ENCODE measurements around the gene IGF2.
"Not testable (repeated sequence)": the region's sequence is repeated elsewhere in the genome, so short reads cannot be mapped to it uniquely, and the experiment has no call there.

The IGF2 gene

DNA sequence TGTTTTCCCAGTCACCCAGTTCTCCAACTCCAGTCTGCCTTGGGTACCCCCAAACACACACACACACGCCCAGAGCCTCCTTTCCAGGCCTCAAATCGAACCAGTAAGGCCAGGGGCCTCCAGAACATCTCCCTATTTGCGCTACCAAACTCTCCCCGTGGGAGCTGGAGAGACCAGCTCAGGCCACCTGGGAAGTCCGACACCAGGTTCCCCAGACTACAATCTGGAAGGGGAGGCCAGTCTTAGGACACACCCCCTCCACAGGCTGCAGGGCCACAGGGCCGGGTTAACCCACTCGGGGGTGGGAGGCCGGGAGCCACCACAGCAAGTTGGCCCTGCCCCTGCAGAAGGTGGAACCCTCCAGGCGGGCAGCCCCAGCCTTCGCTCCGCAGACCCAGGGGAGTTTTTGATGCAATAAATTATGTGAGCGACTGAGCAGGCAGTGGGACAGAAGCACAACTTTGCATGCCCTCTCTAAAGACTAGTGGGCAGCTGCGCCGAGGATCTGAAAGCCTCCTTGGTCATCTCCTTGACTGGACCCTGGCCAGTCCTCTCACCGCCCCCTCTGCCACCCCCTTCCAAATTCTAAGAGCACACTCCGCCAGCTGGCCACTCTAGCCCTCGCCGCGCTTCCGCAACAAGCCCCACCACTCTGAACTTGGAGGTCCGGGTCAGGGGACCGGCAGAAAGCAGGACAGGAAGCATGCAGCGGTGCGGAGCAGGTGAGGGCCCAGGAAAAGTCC is 2.8 kb downstream of the IGF2 start:
- DNase-seq (ENCODE audit: low spot score) = no peak

DNA sequence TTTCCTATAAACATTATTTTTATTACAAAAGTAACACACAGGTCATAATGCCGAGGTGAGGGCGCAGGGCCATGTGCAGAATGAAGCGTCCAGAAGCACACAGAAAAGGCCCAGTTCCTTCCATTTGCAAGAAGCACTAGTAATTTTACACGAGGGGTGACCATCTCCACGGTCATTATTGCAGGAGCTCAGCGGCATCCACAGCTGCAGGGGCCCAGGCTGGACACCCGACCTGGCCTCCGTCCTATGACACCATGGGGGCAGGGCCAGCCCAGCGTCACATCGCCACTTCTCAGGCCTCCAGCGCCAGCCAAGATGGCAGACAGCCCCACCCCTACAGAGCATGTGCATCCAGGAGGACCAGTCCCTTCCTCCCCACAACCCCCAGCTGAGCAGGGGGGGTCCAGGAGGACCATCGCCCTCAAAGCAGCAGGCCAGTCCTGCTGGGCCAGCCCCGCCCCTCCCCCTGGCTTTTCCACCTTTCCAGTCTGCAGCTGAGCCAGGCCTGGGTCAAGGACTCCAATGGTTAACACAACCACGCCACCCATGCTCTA is 3.5 kb downstream of the IGF2 start:
- no peak for DNase-seq (ENCODE audit: low spot score)

DNA sequence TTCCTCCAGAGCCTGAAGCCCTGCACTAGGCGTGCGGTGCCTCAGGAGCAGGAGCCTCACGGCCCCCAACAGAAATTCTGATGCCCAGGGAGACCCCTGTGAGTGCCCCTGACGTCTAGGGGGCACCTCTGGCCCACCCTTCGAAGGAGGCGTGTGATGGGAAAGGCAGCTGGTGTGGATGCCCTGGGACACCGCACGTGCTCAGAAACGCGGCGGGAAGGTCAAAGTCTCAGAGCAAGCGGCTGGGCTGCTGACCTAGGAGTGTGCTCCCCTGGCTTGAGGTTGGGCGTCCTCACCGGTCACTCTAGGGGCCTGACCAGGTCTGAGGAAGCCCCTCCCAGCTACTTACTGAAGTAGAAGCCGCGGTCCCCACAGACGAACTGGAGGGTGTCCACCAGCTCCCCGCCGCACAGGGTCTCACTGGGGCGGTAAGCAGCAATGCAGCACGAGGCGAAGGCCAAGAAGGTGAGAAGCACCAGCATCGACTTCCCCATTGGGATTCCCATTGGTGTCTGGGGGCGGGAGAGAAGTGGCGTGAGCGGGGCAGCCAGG is 4.1 kb downstream of the IGF2 start:
- no peak for DNase-seq (ENCODE audit: low spot score)

DNA sequence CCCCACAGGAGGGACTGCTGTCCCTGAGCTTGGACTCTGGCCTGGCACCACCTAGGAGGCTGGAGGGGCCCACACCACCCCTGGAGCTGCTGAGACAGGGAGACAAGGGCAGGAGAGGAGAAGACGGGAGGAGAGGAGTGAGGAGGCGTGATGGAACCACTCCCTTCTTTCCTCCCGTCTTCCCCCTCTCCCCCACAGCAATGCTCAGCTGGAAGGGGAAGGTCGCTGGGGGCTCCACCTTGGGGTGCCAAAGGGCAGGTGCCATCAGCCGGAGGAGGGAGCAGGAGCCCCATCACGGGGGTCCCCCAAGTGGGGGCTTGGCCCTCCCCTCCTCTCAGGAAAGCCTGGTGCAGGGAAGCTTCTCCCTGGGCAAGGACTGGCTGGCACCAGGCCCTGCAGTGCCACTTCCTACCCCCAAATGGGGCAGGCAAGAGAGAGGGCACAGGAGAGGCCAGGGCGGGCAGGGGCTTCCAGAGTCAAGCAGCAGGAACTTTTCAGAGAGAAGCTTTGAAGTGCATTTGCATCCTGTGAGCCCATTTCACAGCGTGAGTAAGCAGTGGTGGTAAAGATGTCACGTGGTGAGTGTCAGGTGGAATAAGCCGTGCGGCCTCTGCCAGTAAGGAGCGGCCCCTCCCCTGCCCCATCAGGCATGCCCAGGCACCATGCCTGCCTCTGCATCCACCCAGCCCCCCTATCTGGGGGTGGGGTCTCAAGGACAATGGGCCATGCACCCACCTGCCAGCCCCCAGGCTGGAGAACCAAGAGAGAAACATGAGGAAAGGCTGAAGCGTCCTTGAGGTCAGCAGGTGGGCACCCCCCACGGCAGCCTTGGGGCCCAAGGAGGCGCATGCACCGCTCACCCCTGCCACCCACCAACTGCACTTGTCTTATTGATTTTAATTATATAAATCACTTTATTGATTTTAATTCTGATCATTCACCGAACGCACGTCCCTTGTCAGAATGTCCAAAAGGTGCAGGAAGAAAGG is 4.9 kb downstream of the IGF2 start:
- DNase-seq (ENCODE audit: low spot score) = no peak

DNA sequence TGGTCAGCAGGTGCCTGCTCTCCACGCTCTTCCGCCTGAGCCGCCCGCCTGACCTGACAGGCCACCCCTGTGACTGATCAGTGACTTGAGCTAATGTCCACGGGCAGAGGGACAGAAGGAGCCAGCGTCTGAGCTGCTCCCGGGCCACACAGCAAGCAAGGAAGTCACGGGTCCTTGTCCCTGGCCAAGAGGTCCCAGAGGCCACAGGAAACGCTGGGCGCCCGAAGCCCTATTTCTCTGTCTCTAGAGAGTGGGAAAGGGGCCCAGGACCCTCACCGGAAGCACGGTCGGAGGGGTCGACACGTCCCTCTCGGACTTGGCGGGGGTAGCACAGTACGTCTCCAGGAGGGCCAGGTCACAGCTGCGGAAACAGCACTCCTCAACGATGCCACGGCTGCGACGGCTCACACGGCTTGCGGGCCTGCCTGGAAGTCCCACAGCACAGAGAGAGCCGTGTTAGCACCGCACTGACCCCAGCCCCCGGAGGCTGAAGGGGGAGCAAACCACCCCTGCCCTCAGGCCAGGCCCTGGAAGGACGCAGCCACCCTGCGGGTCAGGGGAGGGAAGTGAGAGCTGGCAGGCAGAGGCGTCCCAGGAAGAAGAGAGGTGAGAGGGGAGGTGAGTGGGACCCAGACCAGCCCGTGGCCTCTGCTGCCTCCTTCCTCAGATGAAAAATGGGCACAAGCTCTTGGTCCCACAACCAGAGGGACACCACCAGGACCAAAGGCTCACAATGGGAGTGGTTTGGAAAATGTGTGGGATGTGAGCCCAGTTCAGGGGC is 5.8 kb downstream of the IGF2 start:
- no peak for DNase-seq (ENCODE audit: low spot score)

DNA sequence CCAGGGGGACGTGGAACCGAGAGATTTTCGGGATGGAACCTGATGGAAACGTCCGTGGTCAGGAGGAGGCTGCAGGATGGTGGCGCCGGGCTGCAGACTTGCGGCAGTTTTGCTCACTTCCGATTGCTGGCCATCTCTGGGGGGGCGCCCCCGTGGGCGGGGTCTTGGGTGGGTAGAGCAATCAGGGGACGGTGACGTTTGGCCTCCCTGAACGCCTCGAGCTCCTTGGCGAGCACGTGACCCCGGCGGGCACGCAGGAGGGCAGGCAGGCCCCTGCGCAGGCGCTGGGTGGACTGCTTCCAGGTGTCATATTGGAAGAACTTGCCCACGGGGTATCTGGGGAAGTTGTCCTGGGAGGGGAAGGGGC is 6.3 kb downstream of the IGF2 start:
- no peak for DNase-seq (ENCODE audit: low spot score)

DNA sequence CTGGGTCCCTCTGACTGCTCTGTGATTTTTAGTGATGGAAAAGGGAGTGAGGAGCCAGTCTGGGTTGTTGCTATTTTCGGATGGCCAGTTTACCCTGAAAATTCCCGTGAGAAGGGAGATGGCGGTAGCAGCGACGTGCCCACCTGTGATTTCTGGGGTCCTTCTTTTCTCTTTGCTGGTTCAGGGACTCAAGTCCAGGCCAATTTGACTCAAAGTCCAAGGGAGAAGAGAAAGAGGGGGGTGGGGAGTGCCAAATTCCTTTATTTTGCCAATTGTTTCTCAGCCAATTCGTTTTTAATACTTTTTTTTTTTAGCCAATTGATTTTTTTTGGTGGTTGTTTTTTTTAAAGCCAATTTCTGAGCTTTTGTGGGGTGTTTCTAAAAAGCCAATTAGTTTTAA is 6.9 kb downstream of the IGF2 start:
- no peak for DNase-seq (ENCODE audit: low spot score)

DNA sequence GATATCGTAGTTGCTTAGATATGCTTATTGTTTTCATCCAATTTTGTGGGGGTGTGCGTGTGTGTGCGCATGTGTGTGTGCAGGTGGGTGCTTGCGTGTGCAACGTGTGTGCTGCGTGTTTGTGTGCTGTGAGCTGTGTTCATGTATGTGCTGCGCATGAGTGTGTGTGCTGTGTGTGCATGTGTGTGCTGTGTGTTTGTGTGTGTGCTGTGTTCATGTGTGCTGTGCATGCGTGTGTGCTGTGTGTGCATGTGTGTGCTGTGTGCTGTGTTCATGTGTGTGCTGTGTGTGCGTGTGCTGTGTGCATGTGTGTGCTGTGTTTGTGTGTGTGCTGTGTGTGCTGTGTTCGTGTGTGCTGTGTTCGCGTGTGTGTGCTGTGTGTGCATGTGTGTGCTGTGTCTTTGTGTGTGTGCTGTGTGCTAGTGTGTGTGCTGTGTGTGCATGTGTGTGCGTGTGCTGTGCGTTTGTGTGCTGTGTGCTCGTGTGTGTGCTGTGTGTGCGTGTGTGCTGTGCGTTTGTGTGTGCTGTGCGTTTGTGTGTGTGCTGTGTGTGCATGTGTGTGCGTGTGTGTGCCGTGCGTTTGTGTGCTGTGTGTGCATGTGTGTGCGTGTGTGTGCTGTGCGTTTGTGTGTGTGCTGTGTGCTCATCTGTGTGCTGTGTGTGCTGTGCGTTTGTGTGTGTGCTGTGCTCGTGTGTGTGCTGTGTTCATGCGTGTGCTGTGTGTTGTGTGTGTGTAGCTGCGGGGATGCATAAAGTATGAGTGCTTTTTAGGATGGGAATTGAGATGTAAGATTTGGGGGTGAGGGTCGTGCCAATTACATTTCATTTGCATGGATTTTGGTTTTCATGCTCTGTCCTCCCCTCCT is 7.6 kb downstream of the IGF2 start:
- DNase-seq (ENCODE audit: low spot score) = no peak

DNA sequence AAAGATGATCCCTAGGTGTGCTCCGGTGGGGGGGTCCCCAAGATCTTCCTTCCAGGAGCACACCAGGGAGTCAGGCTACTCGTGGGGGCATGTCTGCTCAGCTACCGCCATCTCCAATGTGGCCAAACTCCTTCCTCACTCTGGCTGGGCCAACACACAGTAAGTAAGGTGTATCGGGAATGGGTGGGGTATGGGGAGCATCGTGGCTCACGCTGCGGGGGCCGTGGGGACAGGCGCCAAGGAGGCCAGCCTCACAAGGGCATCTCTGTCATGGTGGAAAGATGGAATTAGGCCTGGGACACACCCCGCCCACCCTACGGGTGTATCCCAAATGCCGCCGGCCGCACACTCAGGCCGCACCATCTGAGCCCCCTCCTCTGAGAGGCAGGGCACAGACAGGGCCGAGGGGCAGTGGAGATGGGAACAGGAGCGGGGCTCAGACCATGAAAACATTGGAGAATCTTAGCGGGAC is 8.3 kb downstream of the IGF2 start:
- DNase-seq (ENCODE audit: low spot score) = no peak

DNA sequence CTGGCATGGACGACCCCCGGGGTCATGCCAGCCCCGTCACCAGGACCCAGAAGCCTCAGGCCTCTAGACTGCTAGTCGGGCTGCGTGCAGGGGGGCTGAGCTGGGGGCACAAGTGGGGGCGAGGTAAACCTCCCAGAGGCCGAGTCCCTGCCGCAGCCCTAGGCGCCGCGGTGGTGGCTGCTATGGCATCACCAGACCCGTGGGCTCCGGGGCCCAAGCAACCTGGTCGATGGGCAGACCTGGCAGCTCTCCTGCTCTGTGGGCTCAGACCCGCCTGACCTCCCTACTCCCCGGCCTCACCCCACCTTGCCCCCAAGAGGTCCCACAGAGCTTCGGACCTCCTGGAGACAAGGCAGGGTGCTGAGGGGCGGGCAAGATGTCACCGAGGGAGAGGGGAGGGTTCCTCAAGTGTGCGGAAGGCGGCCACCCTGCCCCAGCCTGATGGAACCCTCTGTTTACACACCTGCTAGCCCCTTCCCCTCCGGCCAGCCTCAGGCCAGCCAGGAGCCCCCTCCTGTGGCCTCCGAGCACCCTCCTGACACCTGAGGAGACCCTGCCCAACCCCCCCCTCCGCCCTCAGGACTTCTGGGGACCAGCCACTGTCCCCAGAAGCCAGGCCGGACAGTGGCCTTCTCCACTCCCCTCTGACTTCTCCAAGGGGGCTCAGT is 9.4 kb downstream of the IGF2 start:
- DNase-seq (ENCODE audit: low spot score) = no peak

DNA sequence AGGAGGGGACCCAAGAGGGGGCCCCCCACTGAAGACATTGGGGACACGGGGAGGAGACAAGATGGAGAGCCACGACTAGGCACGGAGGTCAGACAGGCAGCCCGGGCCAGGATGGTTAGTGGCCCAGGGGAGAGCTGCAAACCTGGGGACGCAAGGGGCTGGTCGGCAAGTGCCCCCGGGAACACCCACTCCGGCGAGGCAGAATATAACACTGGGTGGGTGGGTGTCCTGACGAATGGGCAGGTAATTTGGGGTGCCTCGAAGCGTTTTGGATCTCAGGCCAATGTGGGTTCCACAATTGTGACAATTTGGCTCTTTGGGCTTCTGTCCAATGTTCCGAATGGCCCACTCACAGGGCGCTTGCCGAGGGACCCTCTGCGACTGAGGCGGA is 9.9 kb downstream of the IGF2 start:
- no peak for DNase-seq (ENCODE audit: low spot score)

DNA sequence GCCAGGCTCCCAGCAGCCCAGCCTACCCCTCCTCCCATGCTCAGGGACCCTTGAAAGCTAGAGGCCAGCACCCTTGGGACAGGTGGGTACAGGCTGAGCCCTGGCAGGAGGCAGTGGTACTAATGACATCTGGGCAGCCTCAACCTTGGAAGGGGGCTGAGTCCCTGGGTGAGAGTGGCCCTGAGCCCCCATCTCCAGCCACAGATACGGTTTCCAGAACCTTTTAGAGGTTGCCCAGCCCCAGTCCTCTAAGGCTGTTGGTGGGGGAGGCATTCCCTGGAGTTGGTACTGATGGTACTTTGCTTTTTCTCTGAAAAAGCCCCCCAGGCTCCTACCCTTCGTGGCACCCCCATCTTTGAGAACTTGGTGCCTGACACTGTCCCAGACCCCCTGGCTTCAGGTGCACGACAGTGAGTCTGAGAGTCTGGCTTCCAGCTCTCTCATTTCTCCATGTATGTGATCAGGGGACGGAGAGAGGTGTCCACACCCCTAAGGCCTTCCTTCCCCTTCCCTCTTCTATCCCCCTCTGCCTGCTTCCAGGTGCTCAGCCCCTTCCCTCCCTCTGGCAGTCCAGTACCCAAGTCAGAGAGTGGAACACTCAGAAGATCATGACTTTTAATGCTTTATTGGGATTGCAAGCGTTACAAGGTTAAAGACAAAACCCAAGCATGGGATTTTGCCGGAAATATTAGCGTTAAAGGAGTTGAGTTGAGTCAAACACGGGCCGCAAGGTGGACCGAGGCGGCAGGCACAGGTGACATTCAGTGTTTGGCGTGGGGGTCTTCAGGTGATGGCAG is 10.5 kb downstream of the IGF2 start:
- DNase-seq (ENCODE audit: low spot score) = no peak

DNA sequence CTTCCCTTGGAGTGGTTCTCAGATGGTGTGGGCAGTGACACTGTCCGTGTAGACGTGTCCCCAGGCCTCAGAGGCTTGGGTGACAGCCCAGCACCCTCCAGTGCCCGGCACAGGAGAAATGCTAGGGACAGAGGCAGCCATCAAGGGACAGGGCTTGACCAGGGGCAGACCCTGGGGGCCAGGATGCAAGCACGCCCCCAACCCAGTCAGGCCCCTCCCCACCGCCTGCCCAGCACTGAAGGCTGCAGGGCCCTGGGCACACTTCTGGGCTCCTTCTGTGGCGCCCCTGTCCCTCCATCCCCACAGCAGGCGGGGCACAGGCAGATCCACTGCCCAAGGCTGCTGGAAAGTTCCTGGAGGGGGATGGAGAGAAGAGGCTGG is 11.1 kb downstream of the IGF2 start:
- DNase-seq (ENCODE audit: low spot score) = no peak

DNA sequence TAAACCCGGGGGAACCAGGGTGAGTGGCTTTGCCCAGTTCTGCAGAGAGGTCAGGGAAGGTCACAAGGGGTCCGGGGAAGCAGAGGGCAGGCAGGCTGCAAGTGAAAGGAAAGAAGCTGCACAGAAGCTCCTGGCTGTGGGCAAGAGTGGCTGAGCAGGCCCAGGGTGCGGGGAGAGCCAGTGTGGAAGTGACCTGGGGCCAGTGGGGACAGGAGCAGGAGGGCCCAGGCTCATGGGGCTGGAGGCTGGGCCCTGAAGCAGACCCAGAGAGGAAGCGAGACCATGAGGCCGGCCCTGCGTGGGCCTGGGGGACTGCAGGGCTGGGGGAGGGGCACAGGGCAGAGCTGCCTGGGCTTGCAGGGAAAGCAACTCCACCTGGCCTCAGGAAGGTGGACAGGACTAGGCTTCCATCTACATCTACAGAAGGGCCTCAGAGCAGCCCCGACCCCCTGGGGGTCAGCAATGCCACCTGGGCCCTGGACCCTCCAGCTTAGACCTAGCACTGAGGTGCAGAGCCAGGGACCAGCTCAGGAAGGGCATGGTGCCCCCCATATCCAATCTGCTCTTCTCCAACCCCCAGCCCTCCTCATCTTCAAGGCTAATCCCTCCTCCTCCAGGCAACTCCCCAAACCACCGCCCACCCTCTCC is 11.6 kb downstream of the IGF2 start:
- DNase-seq (ENCODE audit: low spot score) = no peak

DNA sequence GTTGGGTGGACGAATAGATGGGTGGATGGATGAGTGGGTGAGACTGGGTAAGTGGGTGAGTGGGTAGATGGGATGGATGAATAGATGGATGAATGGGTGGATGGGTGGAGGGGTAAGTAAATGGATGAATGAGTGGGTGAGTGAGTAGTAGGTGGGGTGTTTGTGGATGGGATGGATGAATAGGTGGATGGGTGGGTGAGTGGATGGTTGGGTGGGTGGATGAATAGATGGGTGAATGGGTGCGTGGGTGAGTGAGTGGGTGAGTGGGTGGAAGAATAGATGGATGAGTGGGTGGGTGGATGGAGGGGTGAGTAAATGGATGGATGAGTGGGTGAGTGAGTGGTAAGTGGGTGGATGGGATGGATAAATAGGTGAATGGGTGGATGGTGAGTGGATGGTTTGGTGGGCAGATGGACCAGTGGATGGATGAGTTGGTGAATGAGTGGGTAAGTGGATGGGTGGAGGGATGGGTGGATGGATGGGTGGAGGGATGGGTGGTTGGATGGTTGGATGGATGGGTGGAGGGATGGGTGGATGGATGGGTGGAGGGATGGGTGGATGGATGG is 12.6 kb downstream of the IGF2 start:
- DNase-seq (ENCODE audit: low spot score) = no peak

DNA sequence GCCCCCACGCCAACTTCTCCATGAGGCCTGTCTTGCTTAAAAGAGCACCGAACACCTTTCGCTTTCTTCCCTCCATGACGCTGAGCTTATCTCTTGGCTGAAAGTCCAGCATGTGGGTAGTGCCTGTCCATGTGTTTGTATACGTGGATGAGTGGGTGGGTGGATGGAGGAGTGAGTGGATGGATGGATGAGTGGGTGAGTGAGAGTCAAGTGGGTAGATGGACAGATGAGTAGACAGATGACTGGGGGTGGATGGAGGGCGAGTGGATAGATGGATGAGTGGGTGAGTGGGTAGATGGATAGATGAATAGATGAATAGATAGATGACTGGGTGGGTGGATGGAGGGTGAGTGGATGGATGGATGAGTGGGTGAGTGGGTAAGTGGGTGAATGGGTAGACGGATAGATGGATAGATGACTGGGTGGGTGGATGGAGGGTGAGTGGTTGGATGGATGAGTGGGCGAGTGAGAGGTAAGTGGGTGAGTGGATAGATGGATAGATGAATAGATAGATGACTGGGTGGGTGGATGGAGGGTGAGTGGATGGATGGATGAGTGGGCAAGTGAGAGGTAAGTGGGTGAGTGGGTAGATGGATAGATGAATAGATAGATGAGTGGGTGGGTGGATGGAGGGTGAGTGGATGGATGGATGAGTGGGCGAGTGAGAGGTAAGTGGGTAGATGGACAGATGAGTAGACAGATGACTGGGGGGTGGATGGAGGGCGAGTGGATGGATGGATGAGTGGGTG is 14.3 kb downstream of the IGF2 start:
- not testable (repeated sequence) for DNase-seq (ENCODE audit: low spot score)

DNA sequence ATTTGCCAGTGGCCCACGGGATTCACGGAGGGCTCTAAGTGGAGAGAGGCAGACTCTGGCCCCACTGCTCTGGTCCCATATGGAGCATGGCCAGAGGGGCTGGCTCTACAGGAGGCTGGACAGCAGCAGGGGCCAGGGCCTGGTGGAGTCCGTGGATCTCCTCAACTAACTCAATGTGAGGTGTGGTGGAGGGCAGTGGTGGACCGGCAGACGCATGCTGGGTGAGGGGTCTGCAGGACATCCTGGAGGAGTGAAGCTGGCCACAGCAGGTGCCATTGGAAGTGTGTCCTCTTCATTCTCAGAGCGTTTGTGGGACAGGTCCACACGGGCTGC is 15.6 kb downstream of the IGF2 start:
- no peak for DNase-seq (ENCODE audit: low spot score)
